ENCODE data around the gene R3HDML.

R3HDML gene

DNA sequence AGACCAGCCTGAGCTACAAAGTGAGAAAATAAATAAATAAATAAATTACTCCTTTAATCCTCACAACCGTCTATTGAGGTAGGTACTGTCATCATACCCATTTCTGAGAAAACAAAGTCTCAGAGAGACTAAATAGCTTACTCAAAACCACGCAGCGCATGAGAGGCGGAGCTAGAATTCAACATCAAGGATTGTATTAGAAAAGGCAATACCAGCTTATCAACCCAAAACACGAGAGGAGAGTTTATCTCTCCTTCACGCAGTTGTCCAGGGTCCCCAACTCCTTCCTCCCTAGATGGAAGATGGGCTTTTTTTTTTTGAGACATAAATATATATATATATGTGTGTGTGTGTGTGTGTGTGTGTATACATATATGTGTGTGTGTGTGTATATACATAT lies 30.9 kb downstream of the R3HDML start:
- DNase-seq: no peak

DNA sequence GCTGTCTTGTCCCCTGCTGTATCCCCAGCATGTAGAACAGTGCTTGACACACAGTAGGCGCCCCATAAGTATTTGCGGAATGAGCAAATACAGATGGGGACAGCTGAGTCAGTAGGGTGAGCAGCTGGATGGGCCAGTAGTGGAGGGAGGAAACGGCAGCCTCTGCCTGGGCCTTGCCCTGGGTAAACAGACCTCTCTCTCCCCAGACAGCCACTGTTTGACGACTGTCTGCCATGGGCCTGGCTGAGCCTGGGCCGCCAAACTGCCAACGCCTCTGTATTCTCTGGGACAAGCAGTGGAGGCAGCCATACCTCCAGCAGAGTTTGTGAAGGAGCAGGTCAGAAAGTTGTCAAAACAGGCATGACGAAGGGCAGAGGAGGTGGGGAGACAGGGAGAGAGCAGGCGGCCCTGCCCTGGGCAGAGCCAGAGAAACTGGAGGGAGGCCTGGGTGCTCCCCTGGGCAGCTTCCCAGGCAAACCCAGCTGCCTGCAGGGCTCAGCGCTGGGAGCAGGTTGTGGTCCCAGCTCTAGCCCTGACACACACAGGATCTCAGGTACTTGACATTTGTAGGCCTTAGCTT lies 33.9 kb downstream of the R3HDML start:
- no peak for DNase-seq

DNA sequence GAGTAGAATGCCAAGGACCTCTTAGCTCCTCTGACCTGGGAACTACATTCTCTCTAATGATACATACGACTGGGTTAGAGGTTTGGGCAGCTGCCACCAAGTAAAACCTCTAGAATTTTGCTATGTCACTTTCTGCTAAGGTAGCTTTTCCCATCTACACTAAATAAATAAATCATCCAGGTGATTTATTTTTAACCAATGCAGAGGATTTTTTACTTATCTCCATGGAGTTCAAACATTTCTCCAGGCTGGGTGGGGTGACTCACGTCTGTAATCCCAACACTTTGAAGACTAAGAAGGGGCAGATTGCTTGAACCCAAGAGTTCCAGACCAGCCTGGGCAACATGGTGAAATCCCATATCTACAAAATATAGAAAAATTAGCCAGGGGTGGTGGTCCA lies 45.8 kb downstream of the R3HDML start:
- DNase-seq: no peak

DNA sequence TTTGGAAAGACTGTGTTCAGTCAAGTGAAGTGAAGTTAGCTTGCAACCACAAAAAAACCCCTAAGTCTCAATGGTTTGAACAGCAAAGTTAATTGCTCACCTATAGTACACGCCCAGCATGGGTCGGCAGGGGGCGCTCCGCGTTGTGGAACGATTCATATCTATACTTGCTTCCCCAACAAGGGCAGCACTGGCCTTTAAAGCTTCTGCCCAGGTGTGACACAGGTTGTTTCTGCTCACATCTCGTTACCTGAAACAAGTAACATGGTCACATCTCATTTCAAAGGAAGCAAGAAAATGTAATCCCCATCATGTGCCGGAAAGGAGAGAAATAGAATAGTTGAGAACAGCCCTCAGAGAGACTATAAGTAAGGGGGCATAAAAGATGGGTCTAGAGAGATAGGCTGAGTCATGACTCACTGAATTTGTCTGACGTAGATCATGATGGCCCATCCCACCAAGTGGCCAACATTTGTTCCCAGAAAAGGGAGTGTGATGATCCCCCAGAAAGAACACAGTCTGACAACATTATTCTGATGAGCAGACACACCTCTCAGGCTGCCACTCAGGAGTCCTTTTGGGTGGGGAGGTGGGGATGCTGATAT lies 47.7 kb downstream of the R3HDML start:
- peak; percentile 35 for DNase-seq

DNA sequence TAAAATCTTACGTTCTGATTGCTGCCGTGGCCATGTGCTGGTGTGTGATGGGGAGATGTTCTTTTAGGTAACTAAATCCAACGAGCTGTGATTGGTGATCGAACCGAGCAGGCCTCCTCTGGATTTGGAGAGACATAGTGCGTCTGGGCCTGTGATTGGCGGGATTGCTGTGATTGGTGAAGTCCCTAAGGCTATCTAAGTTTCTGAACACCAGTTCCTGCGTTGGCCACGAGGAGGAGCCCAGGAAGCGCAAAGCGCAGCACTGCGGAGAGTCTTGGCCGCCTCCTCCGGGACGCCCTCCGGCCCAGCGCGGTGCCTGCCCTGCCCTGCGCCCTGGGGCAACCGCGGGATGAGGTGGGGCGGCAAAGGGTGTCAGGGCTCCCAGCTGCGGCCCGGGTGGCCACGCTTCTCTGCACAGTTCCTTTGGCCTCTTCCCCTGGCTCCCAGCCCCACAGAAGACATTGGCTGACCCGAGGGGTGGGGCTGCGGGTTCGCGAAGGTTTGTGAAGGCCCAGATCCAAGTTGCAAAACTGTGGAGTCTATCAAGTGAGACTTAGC lies 51.7 kb downstream of the R3HDML start:
- peak; percentile 23 for DNase-seq

DNA sequence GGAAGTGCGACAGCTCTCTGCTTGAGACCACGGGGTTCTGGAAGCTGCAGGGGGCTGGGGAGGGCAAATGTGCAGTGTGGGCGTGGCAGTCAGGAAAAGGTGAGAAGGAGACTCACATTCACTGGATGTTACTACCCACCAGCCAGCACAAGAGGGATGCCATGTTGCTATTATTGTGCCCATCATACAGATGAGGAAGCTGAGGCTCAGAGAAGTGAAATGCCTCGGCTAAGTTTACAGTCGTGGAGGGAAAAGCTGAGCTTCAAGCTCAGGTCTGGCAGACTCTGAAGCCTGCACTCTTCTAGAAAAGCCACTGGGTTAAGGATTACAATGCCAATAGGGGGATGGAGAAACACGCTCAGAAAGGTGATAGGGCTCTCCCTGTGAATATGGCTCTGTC lies 53.0 kb downstream of the R3HDML start:
- DNase-seq: no peak

DNA sequence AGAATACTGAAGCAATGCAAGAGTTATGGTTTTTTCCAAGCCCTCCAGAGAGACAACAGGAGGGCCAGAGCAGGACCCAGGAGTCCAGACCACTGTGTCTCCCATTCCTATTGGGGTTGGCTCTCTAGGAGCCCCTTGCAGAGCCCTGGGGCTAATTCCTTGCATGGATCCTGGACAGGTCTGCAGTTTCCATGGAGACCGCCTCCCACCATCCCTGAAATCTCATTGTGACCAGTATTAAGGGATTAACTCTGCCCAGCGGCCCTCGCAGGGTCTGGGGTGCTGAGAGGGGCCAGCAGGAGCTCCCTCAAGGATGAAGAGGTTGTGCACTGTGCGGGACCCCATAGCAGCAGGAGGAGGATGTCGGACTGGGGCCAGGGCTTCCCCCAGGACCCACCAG lies 53.4 kb downstream of the R3HDML start:
- no peak for DNase-seq

DNA sequence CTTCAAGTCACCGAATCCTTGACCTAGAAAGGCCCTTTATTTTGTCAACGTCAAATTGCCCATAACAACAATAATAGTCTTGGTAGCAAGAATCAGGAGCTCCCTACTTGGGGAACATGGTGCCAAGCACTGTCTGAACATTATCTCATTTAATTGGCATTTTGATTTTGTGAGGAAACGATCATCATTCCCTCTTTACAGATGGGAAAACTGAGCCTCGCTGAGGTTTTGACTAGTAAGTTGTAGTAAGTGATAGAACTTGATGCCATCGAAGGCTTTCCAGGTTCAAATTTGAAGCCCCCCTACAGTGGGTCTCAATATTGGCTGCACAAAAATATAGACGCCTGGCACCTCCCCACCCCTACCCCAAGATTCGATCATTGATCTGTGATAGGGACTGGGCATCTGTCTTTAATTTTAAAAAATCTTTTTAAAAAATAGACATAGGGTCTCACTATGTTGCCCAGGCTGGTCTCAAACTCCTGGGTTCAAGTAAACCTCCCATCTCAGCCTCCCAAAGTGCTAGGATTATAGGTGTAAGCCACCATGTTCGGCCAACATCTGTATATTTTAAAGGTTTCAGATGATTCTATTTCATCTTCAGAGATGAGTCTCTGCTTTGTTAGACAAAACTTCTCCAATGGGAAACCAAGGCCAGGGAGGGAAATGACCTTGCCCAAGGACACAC lies 55.4 kb downstream of the R3HDML start:
- DNase-seq: no peak

DNA sequence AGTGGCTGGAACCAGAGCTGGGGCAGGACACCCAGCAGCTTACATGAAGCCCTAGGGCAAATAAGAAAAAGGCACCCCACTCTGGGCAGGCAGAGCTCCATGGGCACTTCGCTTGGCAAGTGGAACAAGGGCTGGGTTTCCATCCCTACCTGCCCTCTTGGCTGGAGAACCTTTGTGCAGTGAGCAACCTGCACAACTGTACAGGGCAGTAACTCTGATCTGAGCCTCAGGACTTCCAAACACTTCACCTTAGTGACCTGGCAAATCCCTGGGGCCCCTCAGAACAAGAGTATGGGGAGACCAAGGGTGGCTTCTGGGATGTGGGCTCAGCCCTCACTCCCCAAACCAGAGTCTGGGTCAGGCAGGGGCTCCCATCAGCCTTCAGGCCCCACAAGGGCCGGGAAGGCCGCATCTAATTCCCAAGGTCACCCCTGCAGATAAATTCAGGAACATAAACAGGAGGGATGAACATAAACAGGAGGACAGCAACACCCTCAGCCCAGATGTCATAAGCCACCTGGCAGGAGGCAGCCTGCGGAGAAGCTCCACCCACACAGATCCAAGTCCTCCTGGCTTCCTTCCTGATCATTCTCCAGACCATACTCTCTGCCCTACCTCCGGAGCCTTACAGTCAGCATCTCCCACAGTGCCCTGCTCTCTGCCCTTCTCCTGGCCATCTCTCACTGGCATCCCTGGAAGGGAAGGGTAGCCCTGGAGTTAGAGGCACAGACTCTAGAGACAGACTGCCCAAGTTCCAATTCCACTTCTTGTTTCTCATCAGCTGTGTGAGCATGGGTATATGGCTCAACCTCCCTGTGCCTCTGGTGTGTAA lies 56.1 kb downstream of the R3HDML start:
- no peak for DNase-seq

DNA sequence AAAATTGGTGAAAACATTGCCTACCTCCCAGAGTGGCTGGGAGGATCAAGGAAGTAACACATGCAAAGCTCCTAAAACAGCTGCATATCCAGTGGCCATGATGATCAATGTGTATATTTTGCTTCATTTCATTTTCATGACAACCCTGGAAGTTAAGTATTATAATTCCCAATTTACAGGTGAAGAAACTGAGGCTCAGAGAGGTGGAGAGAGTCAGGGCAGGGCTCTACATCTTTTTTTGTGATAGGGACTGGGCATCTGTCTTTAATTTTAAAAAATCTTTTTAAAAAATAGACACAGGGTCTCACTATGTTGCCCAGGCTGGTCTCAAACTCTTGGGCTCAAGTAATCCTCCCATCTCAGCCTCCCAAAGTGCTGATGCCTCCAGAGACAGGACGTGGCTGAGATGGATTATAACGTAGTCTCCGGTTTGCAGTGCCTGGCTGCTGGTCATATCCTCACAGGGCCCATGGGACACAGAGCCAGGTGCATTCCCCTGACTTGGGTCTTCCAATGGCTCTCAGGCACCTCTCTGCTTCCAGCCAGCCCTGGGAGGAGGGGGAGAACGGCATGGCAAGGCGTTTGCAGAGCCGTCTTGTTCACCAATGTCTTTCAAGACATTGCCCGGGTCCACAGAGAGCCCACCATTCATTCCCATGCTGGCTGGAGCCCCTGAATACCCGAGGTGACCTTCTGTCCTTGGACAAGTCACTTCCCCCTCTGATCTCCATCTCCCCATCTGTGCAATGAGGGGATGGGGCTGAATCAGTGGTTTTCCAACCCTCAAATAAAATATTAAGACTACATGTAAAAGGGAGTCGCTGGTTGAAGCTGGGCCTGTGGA lies 57.0 kb downstream of the R3HDML start:
- no peak for DNase-seq

DNA sequence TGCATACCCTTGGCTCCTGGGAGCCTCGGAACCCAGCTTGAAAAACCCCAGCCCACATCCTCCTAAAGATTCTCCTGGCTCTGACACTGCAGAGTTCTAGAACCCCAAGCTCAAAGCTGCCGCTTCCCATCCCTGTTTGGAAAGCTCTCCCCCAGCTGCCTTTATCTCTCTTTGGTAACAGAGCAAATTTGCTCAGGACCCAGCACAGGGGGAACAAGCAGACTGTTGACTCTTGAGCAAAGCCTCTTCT lies 57.5 kb downstream of the R3HDML start:
- DNase-seq: no peak

DNA sequence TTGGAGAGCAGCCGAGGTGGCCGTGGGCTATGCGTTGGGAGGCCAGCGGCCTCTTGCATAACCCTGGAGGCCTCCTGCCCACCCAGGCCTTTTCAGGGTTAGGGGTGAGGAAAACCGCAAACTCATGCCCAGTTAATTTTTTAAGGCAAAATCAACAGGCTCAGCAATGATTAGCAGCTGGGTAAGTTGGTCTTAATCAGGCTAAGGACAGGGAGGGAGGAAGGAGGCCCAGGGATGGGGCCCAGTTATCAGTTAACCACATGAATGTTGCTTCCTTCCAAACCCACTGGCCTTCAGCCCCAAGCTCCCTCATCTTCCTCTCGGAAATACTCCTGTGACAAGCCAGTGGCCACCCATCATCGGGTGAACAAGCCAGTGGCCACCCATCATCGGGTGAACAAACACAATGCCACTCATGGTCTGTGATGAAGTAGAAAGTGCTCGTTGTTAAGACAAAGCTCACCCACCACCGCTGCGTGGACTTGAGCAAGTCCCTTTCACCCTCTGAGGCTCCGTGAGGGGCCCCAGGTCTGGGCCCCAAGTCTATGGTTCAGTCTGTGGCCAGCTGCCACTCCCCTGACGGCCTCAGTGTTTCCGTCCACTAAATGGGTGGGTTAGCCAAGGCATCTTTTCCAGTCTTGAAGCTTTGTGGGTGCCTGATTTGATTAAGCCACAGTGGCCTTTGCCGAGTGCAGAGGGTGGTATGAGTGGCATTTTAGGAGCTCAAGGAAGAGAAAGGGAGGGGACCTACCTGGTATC lies 58.0 kb downstream of the R3HDML start:
- no peak for DNase-seq

DNA sequence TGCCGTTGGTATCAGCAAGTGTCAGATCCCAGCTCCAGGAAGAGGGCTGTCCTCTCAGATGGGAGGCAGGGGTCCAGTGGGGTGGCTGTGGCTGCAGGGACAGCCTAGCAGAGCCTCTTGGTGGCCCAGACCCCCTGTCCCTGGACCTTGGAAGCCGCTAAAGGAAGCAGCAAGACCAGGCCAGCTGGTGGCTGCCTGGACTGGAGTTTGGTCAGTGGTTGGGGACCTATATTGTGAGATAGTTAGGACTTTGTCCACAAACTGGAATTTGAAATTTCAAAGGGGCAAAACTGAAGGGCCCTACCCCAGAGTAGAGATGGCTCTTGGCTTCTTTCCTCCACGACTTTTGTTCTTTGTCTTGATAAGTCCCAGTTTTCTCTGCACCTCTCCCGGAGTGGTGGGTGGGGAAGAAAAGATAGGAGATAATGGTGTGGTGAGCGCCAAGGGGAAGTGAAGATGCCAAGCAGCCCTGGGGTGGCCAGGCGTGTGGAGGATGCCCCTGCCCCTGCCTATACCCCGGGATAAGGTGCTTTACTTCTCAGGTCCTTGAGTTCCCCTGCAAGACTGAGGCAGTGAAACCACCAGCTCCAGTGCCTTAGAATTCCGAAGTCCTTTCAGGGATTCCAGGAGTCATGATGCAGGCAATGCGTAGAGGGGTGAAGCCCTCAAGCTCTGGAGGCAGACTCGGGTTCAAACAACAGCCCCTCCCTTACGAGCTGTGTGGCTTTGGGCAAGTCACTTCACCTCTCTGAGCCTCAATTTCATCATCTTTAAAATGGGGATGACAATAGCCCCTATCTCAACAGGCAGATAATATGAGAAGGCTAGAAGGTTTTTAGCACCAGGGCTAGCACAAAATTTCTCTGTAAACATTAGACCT lies 58.9 kb downstream of the R3HDML start:
- DNase-seq: no peak

DNA sequence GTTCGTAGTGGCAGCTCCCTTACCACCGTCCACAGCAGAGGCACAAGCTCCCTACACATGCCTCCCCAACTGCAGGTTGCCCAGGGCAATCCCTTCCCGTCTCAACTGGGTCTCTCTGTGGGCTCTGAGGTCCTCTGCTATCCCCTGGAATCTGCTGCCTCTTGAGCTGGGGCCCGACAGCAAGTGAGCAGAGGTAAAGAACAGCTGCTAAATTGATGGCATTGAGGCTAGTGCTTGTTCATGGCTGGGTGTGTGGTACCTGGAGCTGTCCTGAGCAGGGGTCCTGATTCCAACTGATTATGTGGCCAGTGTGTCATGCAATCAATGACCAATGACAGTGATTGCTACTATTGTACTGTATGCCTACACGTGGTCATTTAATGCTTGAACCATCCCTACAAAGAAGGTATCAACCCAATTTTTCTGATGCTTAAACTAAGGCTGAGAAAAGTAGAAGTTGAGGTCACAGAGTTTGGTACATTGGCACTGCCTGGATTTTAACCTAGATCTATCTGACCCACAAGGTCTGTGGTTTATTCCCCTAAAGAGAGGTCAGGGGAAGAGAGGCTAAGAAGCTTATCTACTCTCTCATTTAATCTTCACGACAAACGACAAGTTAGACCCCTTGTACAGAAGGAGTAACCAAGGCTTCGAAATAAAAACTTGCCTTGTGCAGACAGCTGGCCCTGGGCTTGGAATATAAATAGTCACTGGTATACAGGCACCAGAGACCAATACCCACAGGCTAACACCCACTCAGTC lies 59.7 kb downstream of the R3HDML start:
- DNase-seq: no peak

DNA sequence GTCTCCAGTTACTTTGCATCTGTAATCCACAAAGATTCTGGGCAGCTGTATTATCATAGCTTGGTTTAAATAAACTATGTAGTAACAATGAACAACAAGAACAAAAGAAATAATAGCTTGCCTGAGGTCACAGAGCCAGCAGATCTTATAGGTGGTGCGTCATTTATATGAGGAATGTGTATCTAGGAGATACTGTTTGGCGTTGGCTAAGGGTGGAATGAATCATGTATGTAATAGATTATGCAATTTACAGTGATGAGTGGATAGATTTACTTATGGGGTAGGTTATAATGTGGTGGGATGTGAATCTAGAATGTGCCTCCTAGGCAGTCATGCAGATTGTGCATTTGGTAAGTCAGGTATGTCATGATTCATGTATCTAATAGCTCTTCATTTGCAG lies 61.5 kb downstream of the R3HDML start:
- no peak for DNase-seq

DNA sequence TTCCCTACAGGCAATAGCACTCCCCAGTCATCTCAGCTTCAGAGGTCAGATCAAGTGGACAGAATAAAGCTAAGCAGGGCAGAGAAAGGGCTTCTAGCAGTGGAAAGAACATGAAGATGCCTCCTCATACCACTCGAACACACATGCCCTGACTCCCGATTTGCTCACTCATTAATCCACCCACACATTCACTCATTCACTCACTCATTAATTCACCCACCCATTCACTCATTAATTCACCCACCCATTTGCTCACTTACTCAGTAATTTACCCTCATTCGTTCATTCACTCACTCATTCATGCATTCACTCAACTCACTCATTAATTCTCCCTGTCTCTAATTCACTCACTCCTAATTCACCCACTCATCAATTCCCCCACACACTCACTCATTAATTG lies 62.6 kb downstream of the R3HDML start:
- no peak for DNase-seq

DNA sequence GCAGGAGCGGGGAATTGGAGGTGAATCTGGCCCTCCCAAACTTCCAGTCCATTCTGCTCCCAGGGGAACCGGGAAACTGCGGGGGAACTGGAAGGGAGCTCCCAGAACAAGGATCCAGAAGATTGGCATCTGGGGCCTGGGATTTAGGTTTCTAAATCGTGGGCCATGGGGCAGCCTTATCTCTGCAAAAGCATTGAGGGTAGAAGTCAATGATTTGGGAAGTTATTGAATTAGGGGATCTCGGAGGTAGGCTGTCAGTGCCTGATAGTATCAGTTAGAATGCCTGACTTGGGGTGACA lies 63.8 kb downstream of the R3HDML start:
- no peak for DNase-seq
